ENCODE data around the gene SCUBE1. TPM values are rescaled to one million over a fixed set of nuclear protein-coding genes. Genes with fewer than 3 reads are reported as not detected.
A peak's percentile ranks its signal among the peaks of the same experiment; 100 is the strongest.

The SCUBE1 gene
- total RNA-seq, 1 experiment from 2014 or later = 3.9 TPM

GRCh38 chr22:43208703-43209522, 134.3 kb downstream of the SCUBE1 start (continued):
- no peak for TF ChIP-seq POLR2AphosphoS5 (IDR thresholded peaks at IDR 0.05; ENCODE audit: low read depth, low read length)
- TF ChIP-seq SIN3A (IDR thresholded peaks at IDR 0.05; ENCODE audit: low read depth) = no peak

- intact Hi-C loops (cut with micrococcal nuclease) = no loop called here
- no peaks in the 10 kb centered on the region for H3K79me2 ChIP-seq (ENCODE audit: insufficient read depth, low read length)
- no peak for TF ChIP-seq ATF3 (IDR thresholded peaks at IDR 0.05)
- no peak for TF ChIP-seq RAD21 (IDR thresholded peaks at IDR 0.05; ENCODE audit: low read depth)
- TF ChIP-seq TCF7L2 (IDR thresholded peaks at IDR 0.05; ENCODE audit: borderline replicate concordance, extremely low read depth, insufficient read depth, insufficient read length) = no peak
- TF ChIP-seq FOSL1 (IDR thresholded peaks at IDR 0.05; ENCODE audit: low read depth) = no peak
- TF ChIP-seq SP1 (IDR thresholded peaks at IDR 0.05; ENCODE audit: low read depth) = no peak
- H3K4me1 ChIP-seq (ENCODE audit: control insufficient read depth in 1 of 2, insufficient read depth in 2 of 2, low read length in 2 of 2) = peaks cover 0 to 14% of the 10 kb centered on the region in 2 experiments; a peak in 3 of 4 replicates
- DNase-seq (ENCODE audit: low read depth, low spot score) = no peak
- no peak overlapping the region for H3K4me3 ChIP-seq (replicated peaks in 1 of 2; ENCODE audit: low read depth in 1 of 2, low read length in 2 of 2)
- no peaks in the 10 kb centered on the region for H3K9me2 ChIP-seq (ENCODE audit: insufficient read depth)
- no peak overlapping the region for H3K9ac ChIP-seq (ENCODE audit: low read length)
- no TSS peak for BruUV-seq (replicated peaks)
- H3K9me3 ChIP-seq (ENCODE audit: control insufficient read depth in 1 of 2, insufficient read depth in 1 of 2, low read depth in 1 of 2, low read length in 2 of 2) = no peaks in the 10 kb centered on the region
- H3K4me2 ChIP-seq (ENCODE audit: low read length) = peak overlapping the region; percentile 45
- no peaks in the 10 kb centered on the region for H3K27me3 ChIP-seq (ENCODE audit: insufficient read depth, low read length)
- no peak overlapping the region for H2AFZ ChIP-seq (ENCODE audit: low read depth, low read length, poor library complexity, severe bottlenecking)
- ATAC-seq = peak; percentile 64
- no peaks in the 10 kb centered on the region for H3K36me3 ChIP-seq (ENCODE audit: control insufficient read depth in 1 of 2, insufficient read depth in 2 of 2, low read length in 2 of 2)
- CTCF ChIA-PET = interaction anchor here (0.6 to 1.9 kb wide), 2 partner anchors 20 to 34 kb away, joined by 3 to 11 read pairs; no protein-coding TSS in a partner anchor
- no peak overlapping the region for H3K27ac ChIP-seq (ENCODE audit: low read depth, low read length)
- no peaks in the 10 kb centered on the region for H4K20me1 ChIP-seq (ENCODE audit: insufficient read depth)
- POLR2A ChIA-PET = no interaction called here
- RAD21 ChIA-PET (ENCODE audit: low non-redundant PET in 1 of 2, low total read pairs in 2 of 2, uncharacterized antibody in 2 of 2, unreplicated experiment in 2 of 2) = no interaction called here
These were observed 135.1 kb downstream of the SCUBE1 start for GRCh38 chr22:43207849-43208702.

All from HCT116 (cell line).